ENCODE measurements around the gene GPS1. TPM values are rescaled to one million over a fixed set of nuclear protein-coding genes. Genes with fewer than 3 reads are reported as not detected.
A peak's percentile ranks its signal among the peaks of the same experiment; 100 is the strongest.
"Not testable (repeated sequence)": the region's sequence is repeated elsewhere in the genome, so short reads cannot be mapped to it uniquely, and the experiment has no call there.

GPS1 gene
- total RNA-seq, 1 experiment from 2014 or later, result 181 TPM

DNA sequence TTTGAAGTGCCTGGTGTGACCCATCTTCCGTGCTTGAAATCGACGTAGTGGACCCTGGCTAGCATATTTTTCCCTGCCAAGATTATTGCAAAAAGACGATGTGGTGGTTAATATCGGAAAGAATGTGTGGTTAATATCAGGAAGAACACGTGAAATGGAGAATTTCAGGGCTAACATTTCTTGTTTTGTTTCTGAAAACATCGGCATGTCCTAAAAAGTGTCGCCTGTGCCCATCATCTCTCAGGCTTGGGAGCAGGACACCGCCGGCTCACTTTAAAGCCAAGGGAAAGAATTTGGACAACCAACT is 13.9 kb upstream of the GPS1 start:
- POLR2A ChIA-PET, result interaction anchor here (0.5 to 1.4 kb wide), 13 partner anchors 12 to 451 kb away, joined by 3 to 11 read pairs (median 5); partner anchors contain the start of genes ARL16, ASPSCR1, CENPX and FASN
- CTCF ChIA-PET, result interaction anchor here (0.6 to 2.0 kb wide), 49 partner anchors 8 to 437 kb away, joined by 3 to 31 read pairs (median 4); partner anchors contain the start of genes ASPSCR1, CENPX, FASN and GPS1
- H3K36me3 Mint-ChIP-seq, result 0 out of 2 replicates have a peak, but pooled peaks cover 6% of the 10 kb centered on the region
- H3K27me3 Mint-ChIP-seq (ENCODE audit: low read depth), result peaks cover 10% of the 10 kb centered on the region
- ATAC-seq, result no peak
- H3K9me3 Mint-ChIP-seq, result no peaks in the 10 kb centered on the region
- H3K4me3 Mint-ChIP-seq, result peak overlapping the region; percentile 68
- DNase-seq (ENCODE audit: low spot score), result no peak
- H3K4me1 Mint-ChIP-seq, result peaks cover 33% of the 10 kb centered on the region
- TF ChIP-seq, protein P1, sequence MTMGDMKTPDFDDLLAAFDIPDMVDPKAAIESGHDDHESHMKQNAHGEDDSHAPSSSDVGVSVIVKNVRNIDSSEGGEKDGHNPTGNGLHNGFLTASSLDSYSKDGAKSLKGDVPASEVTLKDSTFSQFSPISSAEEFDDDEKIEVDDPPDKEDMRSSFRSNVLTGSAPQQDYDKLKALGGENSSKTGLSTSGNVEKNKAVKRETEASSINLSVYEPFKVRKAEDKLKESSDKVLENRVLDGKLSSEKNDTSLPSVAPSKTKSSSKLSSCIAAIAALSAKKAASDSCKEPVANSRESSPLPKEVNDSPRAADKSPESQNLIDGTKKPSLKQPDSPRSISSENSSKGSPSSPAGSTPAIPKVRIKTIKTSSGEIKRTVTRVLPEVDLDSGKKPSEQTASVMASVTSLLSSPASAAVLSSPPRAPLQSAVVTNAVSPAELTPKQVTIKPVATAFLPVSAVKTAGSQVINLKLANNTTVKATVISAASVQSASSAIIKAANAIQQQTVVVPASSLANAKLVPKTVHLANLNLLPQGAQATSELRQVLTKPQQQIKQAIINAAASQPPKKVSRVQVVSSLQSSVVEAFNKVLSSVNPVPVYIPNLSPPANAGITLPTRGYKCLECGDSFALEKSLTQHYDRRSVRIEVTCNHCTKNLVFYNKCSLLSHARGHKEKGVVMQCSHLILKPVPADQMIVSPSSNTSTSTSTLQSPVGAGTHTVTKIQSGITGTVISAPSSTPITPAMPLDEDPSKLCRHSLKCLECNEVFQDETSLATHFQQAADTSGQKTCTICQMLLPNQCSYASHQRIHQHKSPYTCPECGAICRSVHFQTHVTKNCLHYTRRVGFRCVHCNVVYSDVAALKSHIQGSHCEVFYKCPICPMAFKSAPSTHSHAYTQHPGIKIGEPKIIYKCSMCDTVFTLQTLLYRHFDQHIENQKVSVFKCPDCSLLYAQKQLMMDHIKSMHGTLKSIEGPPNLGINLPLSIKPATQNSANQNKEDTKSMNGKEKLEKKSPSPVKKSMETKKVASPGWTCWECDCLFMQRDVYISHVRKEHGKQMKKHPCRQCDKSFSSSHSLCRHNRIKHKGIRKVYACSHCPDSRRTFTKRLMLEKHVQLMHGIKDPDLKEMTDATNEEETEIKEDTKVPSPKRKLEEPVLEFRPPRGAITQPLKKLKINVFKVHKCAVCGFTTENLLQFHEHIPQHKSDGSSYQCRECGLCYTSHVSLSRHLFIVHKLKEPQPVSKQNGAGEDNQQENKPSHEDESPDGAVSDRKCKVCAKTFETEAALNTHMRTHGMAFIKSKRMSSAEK (CRISPR knock-in tag; IDR thresholded peaks at IDR 0.05; ENCODE audit: borderline replicate concordance), result no peak
- TF ChIP-seq, protein P2, sequence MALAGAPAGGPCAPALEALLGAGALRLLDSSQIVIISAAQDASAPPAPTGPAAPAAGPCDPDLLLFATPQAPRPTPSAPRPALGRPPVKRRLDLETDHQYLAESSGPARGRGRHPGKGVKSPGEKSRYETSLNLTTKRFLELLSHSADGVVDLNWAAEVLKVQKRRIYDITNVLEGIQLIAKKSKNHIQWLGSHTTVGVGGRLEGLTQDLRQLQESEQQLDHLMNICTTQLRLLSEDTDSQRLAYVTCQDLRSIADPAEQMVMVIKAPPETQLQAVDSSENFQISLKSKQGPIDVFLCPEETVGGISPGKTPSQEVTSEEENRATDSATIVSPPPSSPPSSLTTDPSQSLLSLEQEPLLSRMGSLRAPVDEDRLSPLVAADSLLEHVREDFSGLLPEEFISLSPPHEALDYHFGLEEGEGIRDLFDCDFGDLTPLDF (CRISPR knock-in tag; IDR thresholded peaks at IDR 0.05), result no peak
- TF ChIP-seq TP53 (CRISPR knock-in tag; IDR thresholded peaks at IDR 0.05) (no peak), FOXJ3 (CRISPR knock-in tag; IDR thresholded peaks at IDR 0.05; ENCODE audit: borderline replicate concordance) (no peak), ZNF423 (CRISPR knock-in tag; IDR thresholded peaks at IDR 0.05) (no peak), SMAD3 (CRISPR knock-in tag; IDR thresholded peaks at IDR 0.05; ENCODE audit: borderline replicate concordance) (no peak), GABPB1 (CRISPR knock-in tag; IDR thresholded peaks at IDR 0.05) (no peak; the same call in 1 of the 2 replicates), ZNF671 (CRISPR knock-in tag; IDR thresholded peaks at IDR 0.05) (no peak), NFE2L1 (CRISPR knock-in tag; IDR thresholded peaks at IDR 0.05) (no peak), FOXK1 (CRISPR knock-in tag; IDR thresholded peaks at IDR 0.05) (no peak), ATF1 (CRISPR knock-in tag; IDR thresholded peaks at IDR 0.05) (no peak), ZNF396 (CRISPR knock-in tag; IDR thresholded peaks at IDR 0.05; ENCODE audit: borderline replicate concordance) (no peak)
- TF ChIP-seq, protein P3, sequence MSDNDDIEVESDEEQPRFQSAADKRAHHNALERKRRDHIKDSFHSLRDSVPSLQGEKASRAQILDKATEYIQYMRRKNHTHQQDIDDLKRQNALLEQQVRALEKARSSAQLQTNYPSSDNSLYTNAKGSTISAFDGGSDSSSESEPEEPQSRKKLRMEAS (CRISPR knock-in tag; IDR thresholded peaks at IDR 0.05), result no peak
- TF ChIP-seq, protein P4, sequence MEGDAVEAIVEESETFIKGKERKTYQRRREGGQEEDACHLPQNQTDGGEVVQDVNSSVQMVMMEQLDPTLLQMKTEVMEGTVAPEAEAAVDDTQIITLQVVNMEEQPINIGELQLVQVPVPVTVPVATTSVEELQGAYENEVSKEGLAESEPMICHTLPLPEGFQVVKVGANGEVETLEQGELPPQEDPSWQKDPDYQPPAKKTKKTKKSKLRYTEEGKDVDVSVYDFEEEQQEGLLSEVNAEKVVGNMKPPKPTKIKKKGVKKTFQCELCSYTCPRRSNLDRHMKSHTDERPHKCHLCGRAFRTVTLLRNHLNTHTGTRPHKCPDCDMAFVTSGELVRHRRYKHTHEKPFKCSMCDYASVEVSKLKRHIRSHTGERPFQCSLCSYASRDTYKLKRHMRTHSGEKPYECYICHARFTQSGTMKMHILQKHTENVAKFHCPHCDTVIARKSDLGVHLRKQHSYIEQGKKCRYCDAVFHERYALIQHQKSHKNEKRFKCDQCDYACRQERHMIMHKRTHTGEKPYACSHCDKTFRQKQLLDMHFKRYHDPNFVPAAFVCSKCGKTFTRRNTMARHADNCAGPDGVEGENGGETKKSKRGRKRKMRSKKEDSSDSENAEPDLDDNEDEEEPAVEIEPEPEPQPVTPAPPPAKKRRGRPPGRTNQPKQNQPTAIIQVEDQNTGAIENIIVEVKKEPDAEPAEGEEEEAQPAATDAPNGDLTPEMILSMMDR (IDR thresholded peaks at IDR 0.05), result no peak
- TF ChIP-seq, protein P5, sequence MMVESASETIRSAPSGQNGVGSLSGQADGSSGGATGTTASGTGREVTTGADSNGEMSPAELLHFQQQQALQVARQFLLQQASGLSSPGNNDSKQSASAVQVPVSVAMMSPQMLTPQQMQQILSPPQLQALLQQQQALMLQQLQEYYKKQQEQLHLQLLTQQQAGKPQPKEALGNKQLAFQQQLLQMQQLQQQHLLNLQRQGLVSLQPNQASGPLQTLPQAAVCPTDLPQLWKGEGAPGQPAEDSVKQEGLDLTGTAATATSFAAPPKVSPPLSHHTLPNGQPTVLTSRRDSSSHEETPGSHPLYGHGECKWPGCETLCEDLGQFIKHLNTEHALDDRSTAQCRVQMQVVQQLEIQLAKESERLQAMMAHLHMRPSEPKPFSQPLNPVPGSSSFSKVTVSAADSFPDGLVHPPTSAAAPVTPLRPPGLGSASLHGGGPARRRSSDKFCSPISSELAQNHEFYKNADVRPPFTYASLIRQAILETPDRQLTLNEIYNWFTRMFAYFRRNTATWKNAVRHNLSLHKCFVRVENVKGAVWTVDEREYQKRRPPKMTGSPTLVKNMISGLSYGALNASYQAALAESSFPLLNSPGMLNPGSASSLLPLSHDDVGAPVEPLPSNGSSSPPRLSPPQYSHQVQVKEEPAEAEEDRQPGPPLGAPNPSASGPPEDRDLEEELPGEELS (CRISPR knock-in tag; IDR thresholded peaks at IDR 0.05), result no peak
- H3K27ac Mint-ChIP-seq, result peak overlapping the region; percentile 95

DNA sequence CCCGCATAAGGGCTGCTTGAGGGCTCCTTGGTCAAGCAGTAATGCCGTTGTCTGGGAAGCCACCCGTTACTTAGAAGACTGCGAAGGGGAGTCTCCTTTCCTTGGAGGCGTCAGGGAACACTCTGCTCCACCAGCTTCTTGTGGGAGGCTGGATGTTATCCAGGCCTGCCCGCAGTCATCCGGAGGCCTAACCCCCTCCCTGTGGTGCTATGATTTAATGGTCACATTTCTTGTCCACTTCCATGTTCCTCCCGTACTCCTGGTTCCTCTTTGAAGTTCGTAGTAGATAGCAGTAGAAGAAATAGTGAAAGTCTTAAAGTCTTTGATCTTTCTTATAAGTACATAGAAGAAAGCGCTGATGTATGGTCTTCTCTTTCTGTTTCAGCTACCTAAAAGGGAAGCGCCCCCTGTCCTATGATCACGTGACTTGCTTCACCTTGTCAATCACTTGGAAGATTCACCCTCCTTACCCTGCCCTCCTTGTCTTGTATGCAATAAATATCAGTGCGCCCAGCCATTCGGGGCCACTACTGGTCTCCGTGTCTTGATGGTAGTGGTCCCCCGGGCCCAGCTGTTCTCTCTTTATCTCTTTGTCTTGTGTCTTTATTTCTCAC is 12.8 kb upstream of the GPS1 start:
- Mint-ChIP-seq H3K4me1 (peaks cover 40% of the 10 kb centered on the region), H3K27me3 (ENCODE audit: low read depth) (peaks cover 10% of the 10 kb centered on the region)
- POLR2A ChIA-PET; H3K36me3 Mint-ChIP-seq; H3K27ac Mint-ChIP-seq; DNase-seq (ENCODE audit: low spot score); ATAC-seq; H3K4me3 Mint-ChIP-seq; H3K9me3 Mint-ChIP-seq: not testable (repeated sequence)
- CTCF ChIA-PET, result interaction anchor here (0.8 to 2.0 kb wide), 3 partner anchors 8 to 68 kb away, joined by 3 to 16 read pairs (median 3); no protein-coding TSS in a partner anchor
